Measurements from ENCODE around the gene SSBP3.

GRCh38 chr1:54199765-54200518 lies 206.3 kb downstream of the SSBP3 start, which contains the start of the genes CYB5RL and MRPL37:
- TF ChIP-seq CTCF (IDR thresholded peaks at IDR 0.05) (no peak), ZFX (IDR thresholded peaks at IDR 0.05; ENCODE audit: borderline replicate concordance) (no peak)
